Esophagus mucosa (tissue), 1 donor: ENCODE data around the gene SFT2D2. TPM values are rescaled to one million over a fixed set of nuclear protein-coding genes. Genes with fewer than 3 reads are reported as not detected.

Experiments
- ATAC-seq: fragments of 200-7000 bp; cut with Tn5 transposase; one replicate; pipeline ENCODE4 v1.9.1; 2020
- total RNA-seq: library from RNA; stranded (reverse); gene quantifications from one replicate; pipeline ENCODE4 v1.2.4, GENCODE V29; 2023
- donor health status: DM: yes; HTN: yes; CAD: no.

Gene SFT2D2
- total RNA-seq, 1 donor from 2014 or later = 46.9 TPM

GRCh38 chr1:168266644-168267186 is 40.9 kb downstream of the SFT2D2 start:
- ATAC-seq = no peak

- ATAC-seq = no peak
Observed at GRCh38 chr1:168271636-168272035, 45.8 kb downstream of the SFT2D2 start.

- ATAC-seq = no peak
Observed at GRCh38 chr1:168273575-168273974, 47.8 kb downstream of the SFT2D2 start.

- no peak for ATAC-seq
Observed at GRCh38 chr1:168279253-168279652, 53.4 kb downstream of the SFT2D2 start.

GRCh38 chr1:168280296-168280927 is 54.6 kb downstream of the SFT2D2 start, which contains the start of gene TBX19:
Gene TBX19 (plus strand): TSS chr1:168280877. CDS start chr1:168281091, 214 bp downstream.
- ATAC-seq = no peak

GRCh38 chr1:168281603-168282325 is 56.0 kb downstream of the SFT2D2 start:
- ATAC-seq = no peak

GRCh38 chr1:168285521-168285790 is 59.7 kb downstream of the SFT2D2 start:
- ATAC-seq = peak; percentile 44

GRCh38 chr1:168285971-168286927 is 60.4 kb downstream of the SFT2D2 start:
- no peak for ATAC-seq

- ATAC-seq = peak; percentile 67
Observed at GRCh38 chr1:168287237-168287664, 61.4 kb downstream of the SFT2D2 start.

- ATAC-seq = no peak
Observed at GRCh38 chr1:168288311-168289052, 62.7 kb downstream of the SFT2D2 start.

- no peak for ATAC-seq
Observed at GRCh38 chr1:168291222-168291837, 65.5 kb downstream of the SFT2D2 start.

GRCh38 chr1:168293356-168293755 is 67.6 kb downstream of the SFT2D2 start:
- ATAC-seq = no peak

GRCh38 chr1:168295411-168296114 is 69.8 kb downstream of the SFT2D2 start:
- no peak for ATAC-seq

- no peak for ATAC-seq
Observed at GRCh38 chr1:168297019-168297730, 71.4 kb downstream of the SFT2D2 start.

- no peak for ATAC-seq
Observed at GRCh38 chr1:168298446-168298845, 72.6 kb downstream of the SFT2D2 start.

GRCh38 chr1:168300626-168301025 is 74.8 kb downstream of the SFT2D2 start:
- ATAC-seq = no peak

- peak; percentile 86 for ATAC-seq
Observed at GRCh38 chr1:168301664-168302320, 76.0 kb downstream of the SFT2D2 start.
